Panc1 (cell line): ENCODE results near the gene GREM1.

Experiments used
- POLR2AphosphoS5 ChIP-seq: IDR thresholded peaks from 2 replicates; pipeline ENCODE4 v1.6.1; 2012; ENCODE audit warnings: mild to moderate bottlenecking, low read depth, low read length, moderate library complexity
- SIN3A ChIP-seq: IDR thresholded peaks from 2 replicates; pipeline ENCODE4 v1.6.1; 2012; ENCODE audit warnings: low read depth, mild to moderate bottlenecking, low read length, moderate library complexity, borderline replicate concordance; ENCODE audit not compliant: insufficient read depth
- TCF7L2 ChIP-seq: IDR thresholded peaks from 2 replicates; pipeline ENCODE4 v1.6.1; 2011; ENCODE audit warnings: mild to moderate bottlenecking, low read depth, low read length, inconsistent platforms
- TF ChIP-seq, protein P1 (sequence below): fragments of 450-650 bp; IDR thresholded peaks from 2 replicates; pipeline ENCODE4 v1.5.1; 2017; ENCODE audit warnings: mild to moderate bottlenecking
- TF ChIP-seq, protein P2 (sequence below), 2 experiments: IDR thresholded peaks; 2 replicates each; pipeline ENCODE4 v1.6.1; 2011 to 2012; ENCODE audit warnings: low read depth in 2 of 2, control low read depth in 1 of 2, low read length in 1 of 2, mild to moderate bottlenecking in 1 of 2, moderate library complexity in 1 of 2; ENCODE audit not compliant: insufficient read depth in 1 of 2

DNA sequence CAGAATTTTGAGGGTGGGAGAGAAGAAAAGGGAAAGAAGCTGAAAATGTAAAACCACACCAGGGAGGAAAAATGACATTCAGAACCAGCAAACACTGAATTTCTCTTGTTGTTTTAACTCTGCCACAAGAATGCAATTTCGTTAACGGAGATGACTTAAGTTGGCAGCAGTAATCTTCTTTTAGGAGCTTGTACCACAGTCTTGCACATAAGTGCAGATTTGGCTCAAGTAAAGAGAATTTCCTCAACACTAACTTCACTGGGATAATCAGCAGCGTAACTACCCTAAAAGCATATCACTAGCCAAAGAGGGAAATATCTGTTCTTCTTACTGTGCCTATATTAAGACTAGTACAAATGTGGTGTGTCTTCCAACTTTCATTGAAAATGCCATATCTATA lies 15.5 kb downstream of the GREM1 start:
- TF ChIP-seq, protein P1, sequence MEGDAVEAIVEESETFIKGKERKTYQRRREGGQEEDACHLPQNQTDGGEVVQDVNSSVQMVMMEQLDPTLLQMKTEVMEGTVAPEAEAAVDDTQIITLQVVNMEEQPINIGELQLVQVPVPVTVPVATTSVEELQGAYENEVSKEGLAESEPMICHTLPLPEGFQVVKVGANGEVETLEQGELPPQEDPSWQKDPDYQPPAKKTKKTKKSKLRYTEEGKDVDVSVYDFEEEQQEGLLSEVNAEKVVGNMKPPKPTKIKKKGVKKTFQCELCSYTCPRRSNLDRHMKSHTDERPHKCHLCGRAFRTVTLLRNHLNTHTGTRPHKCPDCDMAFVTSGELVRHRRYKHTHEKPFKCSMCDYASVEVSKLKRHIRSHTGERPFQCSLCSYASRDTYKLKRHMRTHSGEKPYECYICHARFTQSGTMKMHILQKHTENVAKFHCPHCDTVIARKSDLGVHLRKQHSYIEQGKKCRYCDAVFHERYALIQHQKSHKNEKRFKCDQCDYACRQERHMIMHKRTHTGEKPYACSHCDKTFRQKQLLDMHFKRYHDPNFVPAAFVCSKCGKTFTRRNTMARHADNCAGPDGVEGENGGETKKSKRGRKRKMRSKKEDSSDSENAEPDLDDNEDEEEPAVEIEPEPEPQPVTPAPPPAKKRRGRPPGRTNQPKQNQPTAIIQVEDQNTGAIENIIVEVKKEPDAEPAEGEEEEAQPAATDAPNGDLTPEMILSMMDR = no peak
- TF ChIP-seq POLR2AphosphoS5 (no peak), SIN3A (no peak), TCF7L2 (no peak)
- TF ChIP-seq, protein P2, sequence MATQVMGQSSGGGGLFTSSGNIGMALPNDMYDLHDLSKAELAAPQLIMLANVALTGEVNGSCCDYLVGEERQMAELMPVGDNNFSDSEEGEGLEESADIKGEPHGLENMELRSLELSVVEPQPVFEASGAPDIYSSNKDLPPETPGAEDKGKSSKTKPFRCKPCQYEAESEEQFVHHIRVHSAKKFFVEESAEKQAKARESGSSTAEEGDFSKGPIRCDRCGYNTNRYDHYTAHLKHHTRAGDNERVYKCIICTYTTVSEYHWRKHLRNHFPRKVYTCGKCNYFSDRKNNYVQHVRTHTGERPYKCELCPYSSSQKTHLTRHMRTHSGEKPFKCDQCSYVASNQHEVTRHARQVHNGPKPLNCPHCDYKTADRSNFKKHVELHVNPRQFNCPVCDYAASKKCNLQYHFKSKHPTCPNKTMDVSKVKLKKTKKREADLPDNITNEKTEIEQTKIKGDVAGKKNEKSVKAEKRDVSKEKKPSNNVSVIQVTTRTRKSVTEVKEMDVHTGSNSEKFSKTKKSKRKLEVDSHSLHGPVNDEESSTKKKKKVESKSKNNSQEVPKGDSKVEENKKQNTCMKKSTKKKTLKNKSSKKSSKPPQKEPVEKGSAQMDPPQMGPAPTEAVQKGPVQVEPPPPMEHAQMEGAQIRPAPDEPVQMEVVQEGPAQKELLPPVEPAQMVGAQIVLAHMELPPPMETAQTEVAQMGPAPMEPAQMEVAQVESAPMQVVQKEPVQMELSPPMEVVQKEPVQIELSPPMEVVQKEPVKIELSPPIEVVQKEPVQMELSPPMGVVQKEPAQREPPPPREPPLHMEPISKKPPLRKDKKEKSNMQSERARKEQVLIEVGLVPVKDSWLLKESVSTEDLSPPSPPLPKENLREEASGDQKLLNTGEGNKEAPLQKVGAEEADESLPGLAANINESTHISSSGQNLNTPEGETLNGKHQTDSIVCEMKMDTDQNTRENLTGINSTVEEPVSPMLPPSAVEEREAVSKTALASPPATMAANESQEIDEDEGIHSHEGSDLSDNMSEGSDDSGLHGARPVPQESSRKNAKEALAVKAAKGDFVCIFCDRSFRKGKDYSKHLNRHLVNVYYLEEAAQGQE (IDR thresholded peaks at IDR 0.05; ENCODE audit: insufficient read depth in 1 of 2, low read depth in 2 of 2, low read length in 1 of 2) = no peak
